Uterus (tissue), 2 donors: ENCODE measurements around the gene RASL10B.

Experiments used
- CTCF ChIP-seq, 4 experiments: fragments of 200-600 bp in 2 of 4; fragments of 450-650 bp in 2 of 4; sonication (generic) in 2 of 4; IDR thresholded peaks; one replicate each; pipeline ENCODE4 v1.5.1; 2016 to 2019; ENCODE audit warnings: antibody characterized with exemption in 4 of 4, mild to moderate bottlenecking in 2 of 4, moderate library complexity in 1 of 4
- POLR2A ChIP-seq, 2 donors: fragments of 450-650 bp; IDR thresholded peaks; one replicate each; pipeline ENCODE4 v1.6.1; 2016; ENCODE audit warnings: antibody characterized with exemption in 2 of 2, mild to moderate bottlenecking in 1 of 2, moderate library complexity in 1 of 2

- TF ChIP-seq CTCF (IDR thresholded peaks at IDR 0.05), result no peak
- TF ChIP-seq POLR2A (IDR thresholded peaks at IDR 0.05), result no peak
Measured at GRCh38 chr17:35788477-35789368, 57.3 kb downstream of the RASL10B start.
